NCI-H774 (cell line): Measurements from ENCODE around the gene PLA2G6.
"Not testable (repeated sequence)": the region's sequence is repeated elsewhere in the genome, so short reads cannot be mapped to it uniquely, and the experiment has no call there.

ENCODE experiments used
- DNase-seq: peaks from one replicate; lab custom pipeline; 2025; lab: John Stamatoyannopoulos, UW

The PLA2G6 gene

DNA sequence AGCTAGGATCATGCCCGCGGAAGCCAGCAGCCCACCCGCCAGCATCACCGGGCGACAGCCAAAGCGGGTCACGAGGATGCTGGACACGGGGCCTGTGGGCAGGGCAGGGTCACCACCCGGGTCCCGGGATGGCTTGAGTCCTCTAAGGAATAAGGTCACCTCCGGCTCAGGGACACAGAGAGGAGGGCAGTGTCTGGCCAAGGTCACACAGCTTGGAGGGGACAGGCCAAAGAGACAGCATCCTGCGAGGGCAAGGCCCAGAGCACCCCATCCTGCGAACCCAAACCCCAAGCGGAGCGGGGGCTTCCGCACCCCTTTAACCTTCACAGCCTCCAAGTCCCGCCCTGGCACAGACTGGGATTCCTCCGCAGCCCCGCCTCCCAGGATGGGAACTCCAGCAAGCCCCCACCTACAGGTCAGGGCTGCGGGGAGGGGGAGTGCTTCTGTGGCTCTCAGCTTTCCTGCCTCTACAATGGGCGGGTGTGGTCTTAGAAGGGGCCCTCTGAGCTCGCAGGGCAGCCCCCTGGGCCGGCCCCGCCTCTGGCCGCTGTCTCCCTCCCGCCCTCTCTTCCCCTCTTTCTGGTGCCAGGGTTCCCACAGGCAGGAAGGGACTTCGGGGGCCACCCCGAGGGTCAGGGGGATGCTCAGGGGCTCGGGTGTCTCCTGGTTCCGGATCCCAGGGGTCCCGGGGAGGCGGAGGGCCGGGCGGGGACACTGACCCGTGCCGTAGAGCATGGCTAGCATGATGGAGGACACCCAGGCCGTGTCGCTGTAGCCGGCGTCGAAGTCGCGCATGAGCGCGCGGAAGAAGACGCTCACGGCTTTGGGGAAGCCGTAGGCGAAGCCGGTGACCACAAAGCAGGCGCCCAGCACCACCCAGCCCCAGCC, 99.4 kb downstream of the PLA2G6 start:
- DNase-seq, result no peak

DNA sequence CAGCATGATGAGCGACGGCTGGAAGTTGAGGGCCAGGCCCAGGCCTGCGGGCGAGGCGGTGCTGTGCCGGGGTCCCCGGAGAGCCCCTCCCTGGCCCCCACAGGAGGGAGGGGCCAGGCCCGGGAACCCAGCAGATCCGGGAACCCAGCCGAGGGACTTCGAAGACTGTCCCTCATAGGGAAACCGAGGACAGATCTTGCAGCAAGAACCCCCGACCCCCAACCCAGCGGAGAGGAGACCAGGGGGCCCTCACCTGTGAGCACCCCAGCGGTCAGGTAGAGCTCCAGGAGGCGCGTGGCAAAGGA, 100.0 kb downstream of the PLA2G6 start:
- DNase-seq, result no peak

DNA sequence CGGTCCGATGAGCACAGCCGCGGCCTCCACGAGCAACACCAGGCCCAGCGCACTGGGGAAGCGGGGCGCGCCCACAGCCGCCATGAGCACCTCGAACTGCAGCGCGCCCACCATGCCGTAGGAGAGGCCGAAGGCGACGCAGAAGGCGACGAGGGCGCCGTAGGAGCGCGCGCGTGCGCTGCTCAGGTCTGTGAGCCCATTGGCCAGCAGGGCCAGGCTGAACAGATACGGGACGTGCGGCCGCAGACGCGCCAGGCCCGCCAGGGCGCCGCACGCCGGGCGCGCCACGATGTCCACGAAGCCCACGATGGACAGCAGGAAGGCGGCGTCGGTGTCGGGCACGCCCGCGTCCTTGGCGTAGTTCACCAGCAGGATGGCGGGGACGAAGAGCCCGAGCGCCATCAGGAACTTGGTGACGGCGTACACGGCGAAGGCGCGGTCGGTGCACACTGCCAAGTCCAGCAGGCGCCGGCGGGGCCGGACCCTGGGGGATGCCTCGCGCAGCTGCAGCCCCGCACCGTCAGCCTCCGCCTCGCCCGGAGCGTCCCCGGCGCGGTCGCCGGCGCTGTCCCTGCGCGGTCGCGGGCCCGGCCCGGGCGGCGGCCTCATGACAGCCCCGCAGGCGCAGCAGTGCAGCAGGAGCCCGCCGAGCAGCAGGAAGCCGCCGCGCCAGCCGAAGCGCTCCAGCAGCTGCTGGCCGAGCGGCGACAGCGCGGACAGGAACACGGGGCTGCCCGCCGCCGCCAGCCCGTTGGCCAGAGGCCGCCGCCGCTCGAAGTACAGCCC, 100.6 kb downstream of the PLA2G6 start:
- DNase-seq, result no peak

DNA sequence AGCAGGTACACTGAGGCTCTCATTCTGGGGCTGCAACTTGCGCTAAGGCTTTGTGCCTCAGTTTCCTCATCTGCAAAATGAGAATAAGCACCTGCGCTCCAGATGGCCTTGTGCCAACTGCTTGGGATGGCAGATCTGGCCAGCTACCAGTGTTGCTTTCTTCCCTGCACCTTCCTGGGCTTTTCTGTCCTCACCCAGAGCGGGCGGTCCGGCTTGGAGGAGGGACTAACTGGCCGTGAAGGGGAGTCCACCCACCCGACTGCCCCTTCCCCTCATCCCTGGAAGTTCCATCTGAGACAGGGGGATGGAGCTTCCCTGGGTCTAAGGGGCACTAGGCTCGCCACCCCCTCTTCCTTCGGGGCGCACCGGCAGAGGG, 101.2 kb downstream of the PLA2G6 start:
- DNase-seq, result no peak

DNA sequence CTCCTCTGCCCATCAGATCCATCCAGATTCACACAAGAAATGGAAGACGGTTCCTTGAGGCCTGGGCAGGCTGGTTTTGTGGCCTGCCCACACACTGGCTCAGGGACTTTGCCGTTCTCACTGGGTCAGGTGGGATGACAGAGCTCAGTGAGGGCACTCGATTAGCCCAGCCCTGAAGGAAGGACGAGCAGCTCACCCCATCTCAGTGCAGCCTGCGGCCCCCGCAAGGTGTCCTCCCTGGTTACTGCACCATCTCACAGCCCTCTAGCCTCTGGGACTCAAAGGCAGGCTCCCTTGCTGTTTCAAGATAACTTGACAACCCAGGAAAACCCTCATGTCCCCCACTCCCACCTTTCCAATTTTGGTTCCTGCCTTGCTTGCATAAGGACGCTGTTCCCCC, 101.8 kb downstream of the PLA2G6 start:
- no peak for DNase-seq

DNA sequence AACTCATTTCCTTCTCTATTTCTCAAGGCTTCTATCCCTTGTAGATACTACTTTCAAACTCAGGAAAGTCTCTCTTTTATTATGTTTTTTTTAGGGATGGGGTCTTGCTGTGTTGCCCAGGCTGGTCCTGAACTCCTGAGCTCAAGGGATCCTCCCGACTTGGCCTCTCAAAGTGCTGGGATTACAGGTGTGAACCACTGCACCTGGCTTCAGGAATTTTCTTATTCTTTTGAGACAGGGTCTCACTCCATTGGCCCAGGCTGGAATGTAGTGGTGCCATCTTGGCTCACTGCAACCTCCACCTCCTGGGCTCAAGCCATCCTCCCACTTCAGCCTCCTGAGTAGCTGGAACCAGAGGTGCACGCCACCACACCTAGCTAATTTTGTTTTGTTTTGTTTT, 102.4 kb downstream of the PLA2G6 start:
- DNase-seq, result not testable (repeated sequence)

DNA sequence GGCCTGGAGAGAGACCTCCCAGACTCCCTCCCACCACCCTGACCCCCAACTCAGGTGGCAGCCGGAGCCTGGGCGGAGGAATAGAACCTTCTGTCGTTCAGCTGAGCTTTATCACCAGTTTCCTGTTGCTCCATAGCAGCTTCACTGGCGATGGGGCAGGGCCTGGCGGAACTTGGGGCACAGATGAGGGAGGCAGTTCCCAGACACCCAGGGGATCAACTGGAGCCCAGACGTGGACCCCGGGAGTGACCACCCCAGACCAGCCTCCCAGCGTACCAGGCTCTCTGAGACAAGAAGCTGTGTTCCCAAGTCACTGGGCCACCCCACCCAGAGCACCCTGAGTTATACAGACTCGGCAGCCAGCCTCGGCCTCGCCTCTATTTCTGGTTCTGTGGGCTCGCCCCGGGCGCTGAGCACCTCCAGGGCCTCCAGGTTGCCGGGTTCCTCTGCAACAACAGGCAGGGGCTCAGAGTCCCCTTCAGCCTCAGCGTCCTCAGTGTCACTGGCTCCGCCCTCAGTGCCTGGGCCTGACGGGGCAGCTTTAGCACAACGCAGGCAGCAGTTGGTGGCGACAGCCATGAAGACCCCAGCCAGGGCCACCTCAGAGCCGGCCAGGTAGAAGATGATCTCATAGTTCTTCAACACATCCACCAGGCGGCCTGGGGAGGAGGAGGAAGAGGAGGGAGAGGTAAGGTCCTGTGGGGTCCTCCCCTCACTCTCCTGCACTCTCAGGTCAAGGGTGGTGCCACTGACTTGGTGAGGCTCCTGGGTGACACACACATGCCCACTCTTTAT, 103.4 kb downstream of the PLA2G6 start:
- no peak for DNase-seq

DNA sequence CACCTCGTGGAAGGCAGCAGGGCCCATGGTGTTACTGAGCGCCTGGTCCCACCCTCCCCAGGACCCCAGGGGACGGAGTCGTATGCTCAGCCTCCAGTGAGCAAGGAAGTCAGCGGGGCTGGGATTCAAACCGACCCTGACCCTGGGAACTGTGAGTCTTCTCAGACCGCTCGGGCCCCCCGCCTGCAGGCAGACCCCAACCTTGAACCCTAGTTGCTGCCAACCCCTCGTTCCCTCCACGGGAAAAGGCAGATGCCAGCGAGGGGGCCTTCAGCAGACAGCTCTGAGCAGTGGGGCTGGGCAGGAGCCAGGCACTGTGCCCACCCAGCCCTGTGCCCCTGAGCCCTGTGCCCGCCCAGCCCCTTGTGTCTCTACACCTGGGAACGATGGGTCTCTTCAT, 104.0 kb downstream of the PLA2G6 start:
- no peak for DNase-seq

DNA sequence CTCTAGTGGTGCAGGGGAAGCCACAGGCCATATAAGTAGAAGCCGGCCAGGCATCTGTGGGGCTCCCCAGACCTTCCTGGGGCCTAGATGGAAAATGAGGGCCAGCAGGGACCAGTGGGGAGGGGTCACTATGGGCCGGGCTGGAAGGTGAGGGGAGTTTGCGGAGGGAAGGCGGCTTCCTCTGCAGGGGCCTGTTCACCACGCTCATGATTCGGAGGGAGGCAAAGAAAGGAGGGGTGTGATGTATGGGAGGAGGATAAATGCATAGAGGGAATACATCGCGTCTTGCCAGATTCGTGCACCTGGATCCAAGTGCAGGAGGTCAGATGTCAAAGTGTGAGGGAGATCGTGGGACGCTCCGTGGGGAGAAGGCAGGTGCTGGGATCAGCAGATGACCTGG, 104.5 kb downstream of the PLA2G6 start:
- DNase-seq, result no peak

DNA sequence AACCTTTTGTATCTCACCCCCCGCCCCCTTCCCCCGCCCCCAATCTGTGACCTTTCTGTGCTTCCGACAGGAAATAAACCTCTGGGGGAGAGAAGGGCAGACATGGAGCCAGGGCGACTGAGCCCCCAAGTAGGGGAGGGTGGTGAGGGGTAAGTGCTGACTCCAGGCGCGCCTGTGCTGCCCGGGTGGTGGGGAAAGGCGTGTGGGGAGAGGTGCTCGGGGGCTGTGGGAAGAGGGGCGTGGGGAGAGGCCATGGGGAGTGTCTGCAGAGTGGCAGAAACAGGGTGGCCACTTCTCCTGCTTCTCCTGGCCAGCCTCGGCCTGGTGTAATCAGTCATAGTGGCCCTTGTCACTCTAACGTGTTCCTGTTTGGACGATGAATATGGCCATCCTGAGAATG, 105.7 kb downstream of the PLA2G6 start:
- DNase-seq, result no peak

DNA sequence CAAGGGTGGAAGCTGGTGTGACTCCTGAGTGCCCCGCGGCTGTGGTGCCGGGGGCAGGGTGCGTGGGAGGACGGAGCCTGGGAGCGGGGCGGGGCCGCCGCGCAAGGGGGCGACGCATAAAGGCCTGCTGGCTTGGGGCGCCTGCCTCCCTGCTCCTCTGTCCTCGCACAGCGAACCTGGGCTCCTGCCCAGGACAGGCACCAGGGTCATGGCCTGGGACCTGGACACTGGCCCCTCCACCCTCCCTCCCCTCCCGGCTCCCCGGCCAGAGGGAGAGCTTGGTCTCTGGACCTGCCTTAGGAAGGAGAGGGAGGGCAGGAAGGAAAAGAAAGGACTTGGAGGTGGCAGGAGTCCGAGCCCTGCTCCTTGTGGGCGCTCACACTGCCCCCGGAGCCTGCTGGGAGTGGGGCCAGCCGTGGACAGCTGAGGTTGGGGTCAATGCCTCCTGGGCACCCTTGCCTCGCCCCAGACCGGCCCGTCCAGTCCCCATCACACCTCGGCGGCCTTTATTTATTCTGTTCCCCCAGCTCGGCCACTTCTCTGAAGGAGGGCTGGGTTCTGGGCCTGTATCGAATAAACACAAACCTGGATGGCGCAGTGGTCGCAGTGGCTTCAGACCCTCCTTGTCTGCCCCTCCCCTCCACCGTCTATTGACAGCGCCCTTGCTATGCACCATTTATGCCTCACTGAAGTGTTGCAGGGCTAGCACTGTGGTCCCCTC, 106.4 kb downstream of the PLA2G6 start:
- no peak for DNase-seq

DNA sequence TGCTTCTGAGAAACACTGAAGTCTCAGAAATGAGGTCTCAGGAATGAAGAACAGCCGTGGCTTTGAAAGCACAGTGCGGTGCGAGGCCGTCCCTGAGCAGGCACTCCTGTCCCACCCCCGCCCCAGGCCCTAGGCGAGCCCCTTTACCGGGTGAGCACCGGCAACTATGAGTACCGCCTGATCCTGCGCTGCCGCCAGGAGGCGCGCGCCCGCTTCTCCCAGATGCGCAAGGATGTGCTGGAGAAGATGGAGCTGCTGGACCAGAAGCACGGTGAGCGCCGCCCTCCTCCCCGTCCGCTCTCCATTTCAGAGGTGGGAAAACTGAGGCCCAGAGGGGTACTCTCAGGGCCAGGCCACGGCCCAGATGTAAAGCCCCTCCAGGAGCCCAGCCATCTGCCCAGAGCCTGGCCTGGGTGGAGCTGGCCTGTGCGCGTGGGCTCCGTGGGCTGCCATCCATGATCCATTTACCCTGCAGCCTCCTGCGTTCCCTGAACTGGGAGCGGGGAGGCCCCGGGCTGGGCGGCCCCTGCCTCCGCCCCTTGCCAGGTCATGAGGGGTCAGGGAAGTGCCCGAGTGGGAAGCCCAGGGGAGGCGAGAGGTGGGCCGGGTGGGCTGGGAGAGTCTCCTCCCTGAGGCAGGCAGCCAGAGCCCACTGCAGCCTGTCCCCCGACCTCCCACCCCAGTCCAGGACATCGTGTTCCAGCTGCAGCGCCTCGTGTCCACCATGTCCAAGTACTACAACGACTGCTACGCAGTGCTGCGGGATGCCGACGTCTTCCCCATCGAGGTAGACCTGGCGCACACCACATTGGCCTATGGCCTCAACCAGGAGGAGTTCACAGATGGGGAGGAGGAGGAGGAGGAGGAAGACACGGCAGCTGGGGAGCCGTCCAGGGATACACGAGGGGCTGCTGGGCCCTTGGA, 107.2 kb downstream of the PLA2G6 start:
- no peak for DNase-seq

DNA sequence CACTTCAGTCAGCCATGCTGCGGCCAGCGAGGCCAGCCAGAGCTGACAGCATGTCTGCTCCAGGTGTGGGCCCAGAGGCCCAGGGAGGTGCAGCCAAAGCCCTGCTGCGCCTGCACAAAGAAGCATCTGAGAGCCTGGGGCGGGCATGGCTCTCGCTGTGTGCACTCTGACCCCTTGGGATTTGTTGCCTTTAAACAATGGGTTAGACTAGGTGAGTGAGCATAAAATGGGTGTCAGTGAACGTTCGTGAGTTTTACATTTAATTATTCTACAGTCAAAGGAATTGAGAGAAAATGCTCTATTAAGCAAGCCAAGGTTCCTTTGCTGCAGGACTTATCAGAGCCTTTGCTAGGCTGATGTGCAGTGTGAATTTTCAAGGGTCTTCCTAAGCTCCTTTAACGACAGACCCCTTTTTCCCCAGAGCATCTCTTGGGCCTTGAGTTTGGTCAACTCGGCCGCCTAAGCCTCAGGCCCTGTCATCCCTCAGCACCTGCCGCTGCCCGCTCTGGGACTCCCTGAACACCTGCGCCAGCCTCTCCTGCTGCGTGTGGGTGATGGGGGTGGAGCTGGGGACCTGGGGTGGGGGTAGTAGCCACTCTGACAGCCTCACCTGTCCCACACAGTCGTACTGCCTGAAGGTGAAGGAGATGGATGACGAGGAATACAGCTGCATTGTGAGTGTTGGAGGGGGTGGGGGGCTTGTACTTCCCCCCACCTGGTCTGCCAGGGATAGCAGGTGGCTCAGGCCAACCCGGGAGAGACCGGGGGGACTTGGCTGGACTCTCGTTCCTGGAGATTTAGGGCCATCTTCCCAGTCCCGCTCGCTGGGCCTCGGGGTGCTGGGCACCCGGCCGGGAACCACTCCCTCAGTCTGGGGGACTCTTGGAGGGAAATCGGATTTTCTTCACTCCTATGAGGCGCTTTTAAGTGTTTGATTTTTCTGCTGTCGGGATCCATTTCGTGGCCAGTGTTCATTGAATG, 108.2 kb downstream of the PLA2G6 start:
- DNase-seq, result no peak

DNA sequence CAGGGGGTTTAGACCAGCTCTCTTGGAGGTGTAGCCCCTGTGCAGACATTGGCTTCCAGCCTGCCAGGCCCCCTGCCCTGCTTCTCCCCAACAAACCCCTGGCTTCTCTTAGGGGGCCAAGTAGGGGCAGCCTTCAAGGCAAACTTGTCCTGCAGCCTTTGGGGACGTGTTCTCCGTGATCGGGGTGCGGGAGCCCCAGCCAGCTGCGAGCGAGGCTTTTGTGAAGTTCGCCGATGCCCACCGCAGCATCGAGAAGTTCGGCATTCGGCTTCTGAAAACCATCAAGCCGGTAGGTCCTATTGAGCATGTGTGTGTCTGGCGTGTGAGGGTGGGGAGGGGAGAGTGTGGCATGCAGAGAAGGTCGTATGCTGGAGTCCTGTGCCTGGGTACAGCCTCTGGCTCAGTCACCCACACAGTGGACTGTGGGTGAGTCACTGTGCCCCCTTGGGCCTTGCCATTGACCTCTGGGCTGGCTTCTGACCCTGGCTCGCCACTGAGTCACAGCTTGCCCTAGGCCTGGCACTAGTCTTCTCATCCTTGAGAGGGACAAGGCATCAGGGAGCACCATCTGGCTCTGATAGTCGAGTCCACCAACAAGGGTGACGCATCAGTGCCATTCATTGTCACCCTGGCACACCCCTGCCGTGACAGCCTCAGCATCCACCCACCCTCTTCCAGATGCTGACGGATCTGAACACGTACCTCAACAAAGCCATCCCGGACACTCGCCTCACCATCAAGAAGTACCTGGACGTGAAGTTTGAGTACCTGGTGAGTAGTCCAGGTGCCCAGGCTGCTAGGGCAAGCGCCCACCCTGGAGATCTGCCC, 109.1 kb downstream of the PLA2G6 start:
- no peak for DNase-seq

DNA sequence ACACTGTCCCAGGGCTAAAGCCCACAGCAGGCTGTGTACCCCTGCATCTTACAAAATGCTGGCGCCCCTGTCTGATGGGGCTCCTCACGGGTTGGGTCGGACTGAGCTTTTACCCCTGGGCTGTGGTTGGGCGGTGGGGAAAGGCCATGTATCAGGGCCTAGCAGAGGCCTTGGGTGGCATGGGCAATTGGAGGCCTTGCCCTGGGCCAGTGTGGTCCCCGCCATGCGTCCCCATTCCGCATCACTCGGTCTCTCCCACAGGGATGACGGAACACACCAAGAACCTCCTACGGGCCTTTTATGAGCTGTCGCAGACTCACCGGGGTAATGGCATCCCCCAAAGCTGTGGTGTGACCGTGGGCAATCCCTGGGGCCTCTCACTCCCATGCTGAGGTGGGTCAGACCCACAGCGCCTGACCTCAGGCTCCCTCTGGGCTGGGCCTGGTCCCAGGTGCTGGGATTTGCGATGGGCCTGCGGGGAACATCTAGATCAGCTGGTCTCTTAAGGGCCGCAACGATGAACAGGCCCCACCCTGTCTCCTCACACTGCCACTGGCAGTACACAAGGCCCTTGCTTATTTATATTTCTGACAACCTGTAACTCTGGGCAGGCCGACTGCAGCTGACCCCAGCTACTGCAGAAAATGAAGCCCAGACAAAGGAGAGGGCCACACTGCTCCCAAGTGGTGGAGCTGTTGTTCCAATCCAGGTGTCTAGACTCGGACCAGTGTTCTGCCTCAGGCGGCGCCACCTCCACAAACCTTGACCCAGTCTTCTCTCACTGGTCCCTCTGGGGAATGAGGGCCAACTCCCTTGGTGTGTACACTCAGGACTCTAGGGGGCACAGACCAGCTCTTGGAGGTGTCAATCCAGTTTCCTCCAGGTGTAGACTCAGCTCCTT, 110.0 kb downstream of the PLA2G6 start:
- no peak for DNase-seq

DNA sequence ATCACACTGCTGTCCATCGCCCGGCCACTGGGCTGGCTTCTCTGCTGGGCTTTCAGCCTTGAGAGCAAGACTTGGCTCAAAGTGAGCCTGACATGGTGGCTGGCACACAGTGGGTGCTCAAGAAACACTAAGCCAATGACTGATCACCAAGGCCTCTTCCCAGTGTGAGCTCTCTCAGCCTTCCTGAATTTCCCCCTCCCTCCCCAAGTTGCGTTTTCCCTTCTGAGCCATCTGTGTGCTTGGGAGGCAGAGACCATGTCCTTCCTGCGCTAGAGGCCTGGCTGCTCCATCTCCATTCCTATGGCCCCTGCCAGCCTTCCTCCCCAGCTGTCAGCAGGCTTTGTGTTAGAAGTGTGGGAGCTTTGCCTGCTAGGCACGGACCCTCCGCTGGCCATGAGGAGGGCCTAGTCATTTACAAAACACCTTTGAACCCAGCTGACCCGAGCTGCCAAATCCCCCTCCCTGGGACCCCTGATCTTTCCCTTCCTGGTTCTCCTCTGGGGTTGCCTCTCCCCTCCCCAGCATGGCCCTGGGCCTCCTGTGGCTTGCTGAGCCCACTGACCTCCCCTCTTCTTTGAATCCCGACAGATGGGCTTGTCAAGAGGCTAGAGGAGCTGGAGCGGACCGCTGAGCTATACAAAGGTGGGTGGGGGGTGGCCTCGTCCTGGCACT, 111.2 kb downstream of the PLA2G6 start:
- DNase-seq, result no peak
